PC-3 (cell line): ENCODE measurements around the gene IL20. TPM values are rescaled to one million over a fixed set of nuclear protein-coding genes. Genes with fewer than 3 reads are reported as not detected.

ENCODE experiments used
- ATAC-seq: fragments of 200-7000 bp; cut with Tn5 transposase; 2 replicates; pipeline ENCODE4 v1.9.1; 2020; ENCODE audit warnings: mild to moderate bottlenecking, moderate library complexity
- BruUV-seq: library from RNA; stranded (reverse); fragments of 400-500 nt; replicated peaks from 2 replicates; lab custom pipeline; 2021; lab: Mats Ljungman, UMichigan
- CTCF ChIA-PET: fragments of 300-600 bp; sonication (Branson Sonifier 250); formaldehyde crosslinking; loops from one replicate; lab custom pipeline; 2022; ENCODE audit warnings: antibody characterized with exemption; lab: Charles Lee
- POLR2A ChIA-PET: fragments of 300-600 bp; sonication (Branson Sonifier 250); formaldehyde crosslinking; loops from one replicate; lab custom pipeline; 2022; ENCODE audit warnings: antibody characterized with exemption; ENCODE audit not compliant: unreplicated experiment; lab: Charles Lee
- DNase-seq: peaks from one replicate; pipeline ENCODE4 v3.0.0-alpha.2; 2015
- H2AFZ ChIP-seq: fragments of 300-600 bp; sonication (generic); 2 replicates; pipeline ENCODE4 v1.6.0; 2016; ENCODE audit warnings: antibody characterized with exemption, low read length
- H3F3A ChIP-seq: fragments of 300-600 bp; sonication (generic); one replicate; pipeline ENCODE4 v1.6.0; 2017; ENCODE audit warnings: antibody characterized with exemption, low read length, control low read depth, mild to moderate bottlenecking; ENCODE audit not compliant: unreplicated experiment
- H3K27ac ChIP-seq: fragments of 300-600 bp; sonication (generic); 2 replicates; pipeline ENCODE4 v1.5.1; 2016; ENCODE audit warnings: mild to moderate bottlenecking, low read length
- H3K27me3 ChIP-seq: fragments of 300-600 bp; sonication (generic); 2 replicates; pipeline ENCODE4 v1.6.1; 2016; ENCODE audit warnings: low read length, mixed read lengths
- H3K36me3 ChIP-seq: fragments of 300-600 bp; sonication (generic); 2 replicates; pipeline ENCODE4 v1.6.1; 2016; ENCODE audit warnings: low read depth, mixed run types, low read length, mixed read lengths
- H3K4me1 ChIP-seq: fragments of 300-600 bp; sonication (generic); 2 replicates; pipeline ENCODE4 v1.5.1; 2016; ENCODE audit warnings: low read length; ENCODE audit not compliant: insufficient read depth
- H3K4me2 ChIP-seq: fragments of 300-600 bp; sonication (generic); 2 replicates; pipeline ENCODE4 v1.6.0; 2016; ENCODE audit warnings: low read length
- H3K4me3 ChIP-seq: fragments of 300-600 bp; sonication (generic); 2 replicates; pipeline ENCODE4 v1.5.1; 2016; ENCODE audit warnings: mild to moderate bottlenecking, low read length, mixed read lengths
- H3K79me2 ChIP-seq: fragments of 300-600 bp; sonication (generic); 2 replicates; pipeline ENCODE4 v1.6.1; 2017; ENCODE audit warnings: low read length, mixed read lengths
- H3K9ac ChIP-seq: fragments of 300-600 bp; sonication (generic); 2 replicates; pipeline ENCODE4 v1.6.0; 2016; ENCODE audit warnings: mild to moderate bottlenecking, low read length
- H3K9me2 ChIP-seq: fragments of 300-600 bp; sonication (generic); replicated peaks from 2 replicates; pipeline ENCODE4 v1.6.1; 2016; ENCODE audit warnings: mixed run types, low read length, mixed read lengths
- H3K9me3 ChIP-seq: fragments of 300-600 bp; sonication (generic); 2 replicates; pipeline ENCODE4 v1.6.1; 2016; ENCODE audit warnings: low read length, mixed read lengths
- H4K20me1 ChIP-seq: fragments of 300-600 bp; sonication (generic); 2 replicates; pipeline ENCODE4 v1.6.1; 2016; ENCODE audit warnings: low read length, mixed read lengths
- EZH2 ChIP-seq: fragments of 300-600 bp; sonication (generic); IDR thresholded peaks from one replicate; pipeline ENCODE4 v1.6.1; 2017; ENCODE audit warnings: antibody characterized with exemption, mild to moderate bottlenecking, low read length; ENCODE audit not compliant: unreplicated experiment
- EZH2phosphoT487 ChIP-seq: fragments of 300-600 bp; sonication (generic); IDR thresholded peaks from 2 replicates; pipeline ENCODE4 v1.6.1; 2018; ENCODE audit warnings: mild to moderate bottlenecking, antibody characterized with exemption, low read length, borderline replicate concordance
- intact Hi-C: fragments of 100-400 bp; cut with micrococcal nuclease; formaldehyde crosslinking; loops from 2 replicates; pipeline ENCODE4 v1.9.0; 2023
- total RNA-seq: library from RNA; depleted of rRNA; stranded (reverse); fragments of >200 nt; gene quantifications from 2 replicates; pipeline ENCODE4 v1.2.3, GENCODE V29; 2014
- TF ChIP-seq, protein P1 (sequence below): fragments of 300-600 bp; sonication (generic); conservative IDR thresholded peaks from 2 replicates; pipeline ENCODE4 v1.5.1; 2017; ENCODE audit warnings: antibody characterized with exemption, low read depth, mild to moderate bottlenecking, low read length

Gene IL20
- total RNA-seq, 1 experiment from 2014 or later, result not detected

DNA sequence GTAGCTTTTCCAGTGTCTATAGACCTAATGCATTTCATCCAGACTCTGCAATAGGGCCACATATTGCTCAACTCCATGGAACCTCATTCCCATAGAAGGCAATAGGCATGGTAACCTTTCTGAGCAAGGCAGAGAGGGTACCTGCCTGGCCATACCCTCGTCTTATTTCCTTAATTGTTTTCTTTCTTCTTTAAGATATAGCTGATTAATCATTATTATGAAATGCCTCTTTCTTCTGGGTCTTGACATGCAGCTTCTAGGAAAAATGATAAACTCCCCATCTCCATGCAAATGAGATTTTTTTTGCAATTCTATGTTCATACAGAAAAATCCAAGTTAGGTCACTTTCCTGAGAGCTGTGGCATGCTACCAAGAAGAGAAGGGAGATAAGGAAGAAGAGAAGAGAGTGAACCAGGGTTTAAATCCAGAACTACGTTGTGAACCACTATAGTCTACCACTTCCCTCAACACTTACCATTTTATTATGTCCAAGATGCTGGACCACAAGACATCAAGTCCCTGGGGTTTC, 33.0 kb upstream of the IL20 start:
- H2AFZ ChIP-seq, result no peak overlapping the region
- H3K4me2 ChIP-seq, result no peak overlapping the region
- H3K9me3 ChIP-seq, result no peaks in the 10 kb centered on the region
- H3K4me1 ChIP-seq, result no peaks in the 10 kb centered on the region
- ATAC-seq (no peak), DNase-seq (no peak)
- no peak for TF ChIP-seq EZH2phosphoT487
- TF ChIP-seq EZH2, result no peak
- TF ChIP-seq, protein P1, sequence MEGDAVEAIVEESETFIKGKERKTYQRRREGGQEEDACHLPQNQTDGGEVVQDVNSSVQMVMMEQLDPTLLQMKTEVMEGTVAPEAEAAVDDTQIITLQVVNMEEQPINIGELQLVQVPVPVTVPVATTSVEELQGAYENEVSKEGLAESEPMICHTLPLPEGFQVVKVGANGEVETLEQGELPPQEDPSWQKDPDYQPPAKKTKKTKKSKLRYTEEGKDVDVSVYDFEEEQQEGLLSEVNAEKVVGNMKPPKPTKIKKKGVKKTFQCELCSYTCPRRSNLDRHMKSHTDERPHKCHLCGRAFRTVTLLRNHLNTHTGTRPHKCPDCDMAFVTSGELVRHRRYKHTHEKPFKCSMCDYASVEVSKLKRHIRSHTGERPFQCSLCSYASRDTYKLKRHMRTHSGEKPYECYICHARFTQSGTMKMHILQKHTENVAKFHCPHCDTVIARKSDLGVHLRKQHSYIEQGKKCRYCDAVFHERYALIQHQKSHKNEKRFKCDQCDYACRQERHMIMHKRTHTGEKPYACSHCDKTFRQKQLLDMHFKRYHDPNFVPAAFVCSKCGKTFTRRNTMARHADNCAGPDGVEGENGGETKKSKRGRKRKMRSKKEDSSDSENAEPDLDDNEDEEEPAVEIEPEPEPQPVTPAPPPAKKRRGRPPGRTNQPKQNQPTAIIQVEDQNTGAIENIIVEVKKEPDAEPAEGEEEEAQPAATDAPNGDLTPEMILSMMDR, result no peak
- BruUV-seq, result no TSS peak
- peaks cover 63% of the 10 kb centered on the region for H3K27me3 ChIP-seq
- POLR2A ChIA-PET, result interaction anchor here (0.7 kb wide), 1 partner anchor 23 kb away, joined by 3 read pairs; no protein-coding TSS in a partner anchor
- no peaks in the 10 kb centered on the region for H3K79me2 ChIP-seq
- no peak overlapping the region for H3K27ac ChIP-seq
- no peak overlapping the region for H3K4me3 ChIP-seq
- H3K36me3 ChIP-seq, result no peaks in the 10 kb centered on the region
- H3F3A ChIP-seq, result no peaks in the 10 kb centered on the region
- intact Hi-C loops, result no loop called here
- H4K20me1 ChIP-seq, result no peaks in the 10 kb centered on the region
- no peak overlapping the region for H3K9ac ChIP-seq
- CTCF ChIA-PET, result interaction anchor here (0.5 kb wide), 1 partner anchor 102 kb away, joined by 3 read pairs; no protein-coding TSS in a partner anchor
- no peaks in the 10 kb centered on the region for H3K9me2 ChIP-seq

DNA sequence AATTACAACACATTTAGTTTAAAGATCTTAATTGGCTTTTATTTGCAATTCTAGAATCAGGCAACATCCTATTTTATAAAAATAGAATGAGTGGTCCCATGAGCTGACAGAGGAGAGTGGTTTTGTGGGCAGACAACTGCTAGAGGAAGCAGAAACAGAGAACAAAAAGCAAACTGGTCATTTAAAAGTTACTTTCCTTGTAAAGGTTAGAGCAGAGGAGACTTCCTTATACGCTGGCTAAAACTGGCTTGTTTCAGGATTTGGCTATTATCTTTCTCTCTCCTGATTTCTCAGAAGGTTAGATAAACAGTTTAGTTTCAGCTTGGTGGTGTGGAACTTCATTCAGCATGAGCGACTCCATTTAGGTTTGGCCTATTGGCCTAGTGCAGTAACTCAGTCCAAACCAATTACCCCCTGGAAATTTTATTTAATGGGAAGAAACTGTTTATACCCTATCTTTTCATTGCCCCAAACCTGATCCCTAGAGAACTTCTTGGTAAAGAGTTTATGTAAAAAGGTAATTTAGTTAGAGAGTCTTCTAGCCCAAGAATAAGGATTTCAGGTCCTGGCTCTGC, 32.2 kb upstream of the IL20 start:
- H3K4me2 ChIP-seq, result no peak overlapping the region
- DNase-seq, result no peak
- intact Hi-C loops, result no loop called here
- POLR2A ChIA-PET, result no interaction called here
- H2AFZ ChIP-seq, result no peak overlapping the region
- no TSS peak for BruUV-seq
- no peaks in the 10 kb centered on the region for H3F3A ChIP-seq
- no peak overlapping the region for H3K4me3 ChIP-seq
- H4K20me1 ChIP-seq, result no peaks in the 10 kb centered on the region
- CTCF ChIA-PET, result no interaction called here
- peaks cover 70% of the 10 kb centered on the region for H3K27me3 ChIP-seq
- H3K9ac ChIP-seq, result no peak overlapping the region
- ATAC-seq, result no peak
- no peaks in the 10 kb centered on the region for H3K4me1 ChIP-seq
- H3K36me3 ChIP-seq, result no peaks in the 10 kb centered on the region
- no peaks in the 10 kb centered on the region for H3K9me3 ChIP-seq
- no peaks in the 10 kb centered on the region for H3K9me2 ChIP-seq
- TF ChIP-seq, protein P1, result no peak
- no peak for TF ChIP-seq EZH2
- TF ChIP-seq EZH2phosphoT487, result no peak
- no peak overlapping the region for H3K27ac ChIP-seq
- H3K79me2 ChIP-seq, result no peaks in the 10 kb centered on the region

DNA sequence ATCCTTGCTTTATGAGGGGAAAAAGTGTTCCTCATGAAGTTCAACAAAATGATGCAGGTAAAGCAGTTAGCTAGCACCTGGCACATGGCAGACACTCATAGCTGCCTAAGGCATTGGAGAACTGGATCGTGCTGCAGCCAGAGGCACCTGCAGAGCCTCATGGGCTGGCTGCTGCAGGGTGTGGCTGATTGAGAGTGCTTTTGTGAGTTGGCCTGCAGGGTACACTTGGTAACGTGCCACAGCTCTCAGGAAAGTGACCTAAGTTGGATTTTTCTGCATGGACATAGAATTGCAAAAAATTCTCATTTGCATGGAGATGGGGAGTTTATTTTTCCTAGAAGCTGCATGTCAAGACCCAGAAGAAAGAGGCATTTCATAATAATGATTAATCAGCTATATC, 31.6 kb upstream of the IL20 start:
- ChIA-PET CTCF (no interaction called here), POLR2A (no interaction called here)
- Histone ChIP-seq H3K27ac (no peak overlapping the region), H3K9me2 (no peaks in the 10 kb centered on the region), H4K20me1 (no peaks in the 10 kb centered on the region), H3K4me2 (no peak overlapping the region), H3K4me3 (no peak overlapping the region), H2AFZ (no peak overlapping the region), H3K36me3 (no peaks in the 10 kb centered on the region), H3K9ac (no peak overlapping the region), H3K79me2 (no peaks in the 10 kb centered on the region), H3F3A (no peaks in the 10 kb centered on the region), H3K4me1 (no peaks in the 10 kb centered on the region), H3K9me3 (no peaks in the 10 kb centered on the region), H3K27me3 (peaks cover 76% of the 10 kb centered on the region)
- intact Hi-C loops, result no loop called here
- DNase-seq, result peak; percentile 33
- BruUV-seq, result no TSS peak
- no peak for TF ChIP-seq EZH2
- TF ChIP-seq EZH2phosphoT487, result no peak
- TF ChIP-seq, protein P1, result no peak
- no peak for ATAC-seq
